Transverse colon (tissue), 4 donors: Measurements from ENCODE around the gene TRAPPC2L.

Experiments
- CTCF ChIP-seq, 5 experiments: fragments of 200-600 bp in 3 of 5; fragments of 450-650 bp in 2 of 5; sonication (generic) in 3 of 5; IDR thresholded peaks; 1 replicate in 2 of 5; 2 replicates in 3 of 5; pipeline ENCODE4 v1.5.1; 2016 to 2017; ENCODE audit warnings: antibody characterized with exemption in 5 of 5, inconsistent platforms in 3 of 5, mild to moderate bottlenecking in 2 of 5, moderate library complexity in 1 of 5
- EP300 ChIP-seq: sonication (generic); formaldehyde crosslinking; IDR thresholded peaks from one replicate; pipeline ENCODE4 v1.6.1; 2017; ENCODE audit warnings: antibody characterized with exemption, low read depth
- POLR2A ChIP-seq: fragments of 450-650 bp; IDR thresholded peaks from one replicate; pipeline ENCODE4 v1.6.1; 2016; ENCODE audit warnings: antibody characterized with exemption, mild to moderate bottlenecking, moderate library complexity
- POLR2AphosphoS5 ChIP-seq, 3 donors: sonication (generic); formaldehyde crosslinking; IDR thresholded peaks; one replicate each; pipeline ENCODE4 v1.6.1; 2016; ENCODE audit warnings: antibody characterized with exemption in 3 of 3

GRCh38 chr16:88880226-88881006 is 23.5 kb downstream of the TRAPPC2L start:
- TF ChIP-seq CTCF (IDR thresholded peaks at IDR 0.05): no peak
- TF ChIP-seq POLR2AphosphoS5 (IDR thresholded peaks at IDR 0.05): no peak
- TF ChIP-seq POLR2A: no peak
- TF ChIP-seq EP300: no peak
